Fibroblast of lung (primary cell): ENCODE results near the gene PAM. TPM values are rescaled to one million over a fixed set of nuclear protein-coding genes. Genes with fewer than 3 reads are reported as not detected.

Experiments used
- DNase-seq, 2 donors: peaks; one replicate each; pipeline versions ENCODE4 v3.0.0 to v3.0.0-alpha.2; 2010; ENCODE audit warnings: low read depth in 2 of 2
- H2AFZ ChIP-seq: 2 replicates; pipeline ENCODE4 v1.5.1; 2012; ENCODE audit warnings: low read length, control low read depth, inconsistent platforms
- H3K27ac ChIP-seq: 2 replicates; pipeline ENCODE4 v1.5.1; 2011; ENCODE audit warnings: low read length, control low read depth; ENCODE audit not compliant: insufficient read depth
- H3K27me3 ChIP-seq: 2 replicates; pipeline ENCODE4 v1.5.1; 2011; ENCODE audit warnings: mild to moderate bottlenecking, low read length; ENCODE audit not compliant: control insufficient read depth, insufficient read depth
- H3K36me3 ChIP-seq: 2 replicates; pipeline ENCODE4 v1.5.1; 2011; ENCODE audit warnings: low read length; ENCODE audit not compliant: control insufficient read depth, insufficient read depth
- H3K4me1 ChIP-seq: 2 replicates; pipeline ENCODE4 v1.5.1; 2011; ENCODE audit warnings: low read length; ENCODE audit not compliant: control insufficient read depth, insufficient read depth; ENCODE audit errors: extremely low read depth
- H3K4me2 ChIP-seq: 2 replicates; pipeline ENCODE4 v1.5.1; 2011; ENCODE audit warnings: low read length, control low read depth; ENCODE audit not compliant: insufficient read depth; ENCODE audit errors: extremely low read depth
- H3K4me3 ChIP-seq, 4 experiments: fragments of 200-600 bp in 1 of 4; sonication (generic) in 1 of 4; replicated peaks in 1 of 4; 2 replicates each; pipeline ENCODE4 v1.5.1; 2011 to 2016; ENCODE audit warnings: low read length in 4 of 4, low read depth in 3 of 4, mild to moderate bottlenecking in 3 of 4, control low read depth in 2 of 4, inconsistent platforms in 1 of 4, mixed read lengths in 1 of 4; ENCODE audit not compliant: insufficient read depth in 1 of 4; ENCODE audit errors: control extremely low read depth in 1 of 4
- H3K79me2 ChIP-seq: 2 replicates; pipeline ENCODE4 v1.5.1; 2012; ENCODE audit warnings: mild to moderate bottlenecking, low read length, inconsistent platforms; ENCODE audit not compliant: control insufficient read depth, insufficient read depth
- H3K9ac ChIP-seq: 2 replicates; pipeline ENCODE4 v1.5.1; 2011; ENCODE audit warnings: mild to moderate bottlenecking, low read length, control low read depth; ENCODE audit not compliant: insufficient read depth
- H3K9me3 ChIP-seq: 2 replicates; pipeline ENCODE4 v1.5.1; 2012; ENCODE audit warnings: low read depth, low read length; ENCODE audit not compliant: control insufficient read depth, insufficient read depth
- H4K20me1 ChIP-seq: 2 replicates; pipeline ENCODE4 v1.5.1; 2011; ENCODE audit warnings: low read length; ENCODE audit not compliant: control insufficient read depth, insufficient read depth; ENCODE audit errors: extremely low read depth
- CTCF ChIP-seq, 2 donors: IDR thresholded peaks in 1 of 2; conservative IDR thresholded peaks in 1 of 2; 1 replicate in 1 of 2; 2 replicates in 1 of 2; pipeline ENCODE4 v1.5.1; 2011 to 2012; ENCODE audit warnings: low read length in 2 of 2, control low read depth in 1 of 2, inconsistent platforms in 1 of 2, low read depth in 1 of 2, mild to moderate bottlenecking in 1 of 2
- EZH2 ChIP-seq: IDR thresholded peaks from 2 replicates; pipeline ENCODE4 v1.5.1; 2012; ENCODE audit warnings: low read length, control low read depth, mild to moderate bottlenecking; ENCODE audit errors: missing control alignments
- polyA plus RNA-seq, 2 donors: library from polyadenylated mRNA; depleted of rRNA in 1 of 2; stranded (reverse) in 1 of 2; unstranded in 1 of 2; fragments of >200 nt; gene quantifications; 2 replicates each; pipeline ENCODE4 v1.2.1, GENCODE V29; 2011 to 2012; ENCODE audit warnings: missing spikeins in 1 of 2
- total RNA-seq: library from RNA; depleted of rRNA; stranded (reverse); fragments of >200 nt; gene quantifications from 2 replicates; pipeline ENCODE4 v1.2.1, GENCODE V29; 2014

PAM gene
- total and polyA plus RNA-seq, 2 donors (not counting 1 experiment from before 2014, with no cell fraction given), result 404 to 405 TPM

DNA sequence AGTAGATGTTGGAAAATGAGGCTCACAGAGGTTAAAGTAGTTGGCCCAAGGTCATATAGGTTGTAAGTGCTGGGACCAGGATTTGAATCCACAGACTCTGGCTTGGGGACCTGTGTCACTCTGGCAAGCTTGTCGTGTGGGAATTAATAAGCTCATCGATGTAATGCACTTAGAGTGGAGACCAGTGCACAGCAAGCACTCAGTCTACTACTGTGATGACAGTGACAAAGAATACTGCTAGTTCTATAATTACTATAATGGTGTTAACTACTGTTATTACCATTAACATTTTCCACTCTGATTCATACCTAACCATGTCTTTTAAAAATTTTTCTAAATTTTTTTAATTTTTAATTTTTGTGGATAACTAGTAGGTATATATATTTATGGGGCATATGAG, 12.8 kb downstream of the PAM start:
- H3K9me3 ChIP-seq, result no peaks in the 10 kb centered on the region
- H3K36me3 ChIP-seq, result no peaks in the 10 kb centered on the region
- no peak overlapping the region for H2AFZ ChIP-seq
- H3K4me2 ChIP-seq, result no peak overlapping the region
- H3K27ac ChIP-seq, result no peak overlapping the region
- no peak for DNase-seq
- H3K4me1 ChIP-seq, result no peaks in the 10 kb centered on the region
- H3K9ac ChIP-seq, result no peak overlapping the region
- H3K27me3 ChIP-seq, result no peaks in the 10 kb centered on the region
- no peak overlapping the region for H3K4me3 ChIP-seq
- H4K20me1 ChIP-seq, result no peaks in the 10 kb centered on the region
- peaks cover 24% of the 10 kb centered on the region for H3K79me2 ChIP-seq
- TF ChIP-seq CTCF (conservative IDR thresholded peaks at IDR 0.05 in 1 of 2, IDR thresholded peaks at IDR 0.05 in 1 of 2; ENCODE audit: low read depth in 1 of 2, low read length in 2 of 2) (no peak), EZH2 (no peak)

GRCh38 chr5:102770803-102771202, 15.7 kb downstream of the PAM start:
- Histone ChIP-seq H3K9me3 (no peaks in the 10 kb centered on the region), H3K4me1 (no peaks in the 10 kb centered on the region), H3K27me3 (no peaks in the 10 kb centered on the region), H3K9ac (no peak overlapping the region), H3K27ac (no peak overlapping the region), H3K4me2 (no peak overlapping the region), H3K36me3 (no peaks in the 10 kb centered on the region), H3K79me2 (peaks cover 28% of the 10 kb centered on the region), H2AFZ (no peak overlapping the region), H4K20me1 (no peaks in the 10 kb centered on the region), H3K4me3 (no peak overlapping the region)
- no peak for DNase-seq
- TF ChIP-seq CTCF (conservative IDR thresholded peaks at IDR 0.05 in 1 of 2, IDR thresholded peaks at IDR 0.05 in 1 of 2; ENCODE audit: low read depth in 1 of 2, low read length in 2 of 2) (no peak), EZH2 (no peak)

- H3K79me2 ChIP-seq, result peaks cover 28% of the 10 kb centered on the region
These were observed 16.3 kb downstream of the PAM start for GRCh38 chr5:102771435-102771834.

More at GRCh38 chr5:102771435-102771834, 16.3 kb downstream of the PAM start:
- no peak overlapping the region for H3K4me3 ChIP-seq
- no peaks in the 10 kb centered on the region for H3K36me3 ChIP-seq
- no peaks in the 10 kb centered on the region for H3K9me3 ChIP-seq
- H3K27me3 ChIP-seq, result no peaks in the 10 kb centered on the region
- no peaks in the 10 kb centered on the region for H3K4me1 ChIP-seq
- no peak for DNase-seq
- no peak overlapping the region for H3K27ac ChIP-seq
- TF ChIP-seq CTCF (conservative IDR thresholded peaks at IDR 0.05 in 1 of 2, IDR thresholded peaks at IDR 0.05 in 1 of 2; ENCODE audit: low read depth in 1 of 2, low read length in 2 of 2), result no peak
- TF ChIP-seq EZH2, result no peak
- no peak overlapping the region for H3K4me2 ChIP-seq
- H4K20me1 ChIP-seq, result no peaks in the 10 kb centered on the region
- H2AFZ ChIP-seq, result no peak overlapping the region
- no peak overlapping the region for H3K9ac ChIP-seq
